WI38 (cell line): ENCODE data around the gene SLX4IP.

Experiments used
- H3K4me3 ChIP-seq: 2 replicates; pipeline ENCODE4 v1.5.1; 2011; ENCODE audit warnings: low read depth, mild to moderate bottlenecking, control low read depth, low read length
- CTCF ChIP-seq: IDR thresholded peaks from 2 replicates; pipeline ENCODE4 v1.5.1; 2012; ENCODE audit warnings: low read depth, mild to moderate bottlenecking, control low read depth, low read length

SLX4IP gene

DNA sequence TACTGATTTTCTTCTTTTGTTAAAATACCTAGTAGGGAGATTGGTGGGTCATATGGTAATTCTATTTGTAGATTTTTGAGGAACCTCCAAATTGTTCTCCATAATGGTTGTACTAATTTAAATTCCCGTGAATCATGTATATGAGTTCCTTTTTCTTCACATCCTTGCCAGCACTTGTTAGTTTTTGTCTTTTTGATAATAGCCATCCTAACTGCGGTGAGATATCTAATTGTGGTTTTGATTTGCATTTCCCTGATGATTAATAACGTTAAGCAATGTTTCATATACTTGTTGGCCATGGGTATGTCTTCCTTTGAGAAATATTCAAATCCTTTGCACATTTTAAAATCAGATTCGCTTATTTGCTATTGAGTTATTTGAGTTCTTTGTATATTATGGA is 127.8 kb downstream of the SLX4IP start:
- no peak overlapping the region for H3K4me3 ChIP-seq
- no peak for TF ChIP-seq CTCF

DNA sequence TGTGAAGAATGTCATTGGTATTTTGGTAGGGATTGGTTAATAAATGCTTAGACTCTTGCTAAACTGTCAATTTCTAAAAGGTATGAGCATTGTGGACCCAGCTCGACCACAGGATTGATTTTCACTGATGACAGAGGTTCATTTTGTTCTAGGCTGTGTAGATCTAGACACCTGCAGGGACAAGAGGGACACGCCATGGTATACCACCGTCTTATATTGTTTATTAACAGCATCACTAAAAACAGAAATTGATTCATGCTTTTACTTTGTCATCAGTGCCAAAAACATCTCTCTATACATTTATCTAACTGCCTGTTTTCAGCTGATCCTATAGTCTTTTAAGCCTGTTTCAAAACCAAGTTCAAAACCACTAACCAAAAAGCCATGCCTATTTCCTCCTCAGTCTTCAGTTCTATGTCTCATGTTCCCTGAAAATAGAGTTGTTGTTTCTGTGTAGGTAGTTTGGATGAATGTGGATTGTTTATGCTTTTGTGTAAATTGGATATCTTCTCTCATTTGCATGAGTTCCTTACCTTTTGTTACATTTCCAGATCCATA is 128.9 kb downstream of the SLX4IP start:
- H3K4me3 ChIP-seq = no peak overlapping the region
- TF ChIP-seq CTCF = no peak

- TF ChIP-seq CTCF = no peak
- no peak overlapping the region for H3K4me3 ChIP-seq
Observed at GRCh38 chr20:10565191-10565921, 130.3 kb downstream of the SLX4IP start.

DNA sequence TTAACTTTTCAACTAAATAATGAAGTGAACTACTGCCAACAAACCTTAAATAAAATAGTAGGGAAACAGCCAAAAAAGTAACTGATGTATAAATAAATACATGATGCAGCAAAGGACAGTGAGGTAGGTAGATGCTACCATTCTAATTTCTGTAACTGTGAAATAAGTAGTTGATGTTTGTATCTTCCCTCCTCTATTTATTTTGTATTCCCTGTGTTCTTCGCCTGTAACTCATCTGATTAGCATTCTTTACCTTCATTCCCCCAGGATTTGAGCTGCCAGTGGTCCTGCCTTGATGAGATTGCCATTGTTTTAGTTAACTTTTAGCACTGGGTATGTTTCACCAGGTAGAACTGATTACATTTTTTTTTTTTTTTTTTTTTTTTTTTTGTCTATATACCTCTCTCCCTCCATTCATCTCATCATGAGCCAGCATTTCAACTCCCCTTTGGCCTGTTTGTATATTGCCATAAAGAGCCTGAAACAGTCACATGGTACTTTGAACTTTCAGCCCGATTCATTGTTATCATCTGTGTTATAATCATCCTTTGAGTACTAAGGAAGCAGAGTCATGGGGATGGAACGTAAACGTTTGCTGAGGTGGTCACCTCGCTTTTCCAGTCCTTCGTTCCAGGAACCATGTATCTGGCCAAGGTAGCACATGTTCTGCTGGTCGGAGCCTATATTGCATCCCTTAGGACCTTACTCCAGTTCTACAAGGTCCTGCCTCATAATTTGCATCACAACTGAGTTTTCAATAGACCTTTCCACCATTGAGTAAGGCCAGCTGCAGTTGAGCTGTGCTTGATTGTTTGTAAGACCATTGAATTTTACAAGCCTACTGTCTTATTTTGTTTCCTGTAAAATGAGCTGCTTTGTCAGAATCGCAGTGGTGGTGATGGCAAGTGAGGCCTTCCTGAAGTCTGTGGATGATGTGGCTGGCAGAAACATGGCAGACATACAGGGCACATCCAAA is 131.1 kb downstream of the SLX4IP start:
- TF ChIP-seq CTCF = no peak

GRCh38 chr20:10568032-10568431 is 132.9 kb downstream of the SLX4IP start:
- no peak for TF ChIP-seq CTCF
- no peak overlapping the region for H3K4me3 ChIP-seq

More for the DNA sequence above, 131.1 kb downstream of the SLX4IP start:
- no peak overlapping the region for H3K4me3 ChIP-seq

DNA sequence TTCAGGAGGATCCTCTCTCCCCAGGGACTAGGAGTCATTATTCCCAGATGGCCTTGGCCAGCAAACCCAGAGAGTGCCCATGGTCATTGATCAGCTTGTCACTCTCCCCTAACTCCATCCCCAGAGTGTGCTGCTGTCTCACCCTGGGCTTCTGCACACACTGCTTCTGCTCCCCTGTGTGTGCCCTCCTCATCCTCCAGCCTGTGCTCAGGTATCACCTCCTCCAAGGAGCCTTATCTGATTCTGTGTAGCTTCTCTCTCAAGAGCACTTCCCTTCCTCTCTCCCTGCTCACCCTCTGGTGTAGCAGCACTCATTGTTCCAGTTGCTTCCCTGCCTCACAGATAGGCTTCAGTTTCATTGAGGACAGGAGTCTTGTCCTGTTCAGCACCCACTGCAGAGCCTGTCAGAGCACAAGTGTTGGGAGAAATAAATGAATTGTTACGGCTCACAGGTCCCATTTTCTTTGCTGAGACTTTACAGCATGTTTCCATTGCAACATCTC is 136.3 kb downstream of the SLX4IP start:
- no peak for TF ChIP-seq CTCF
- H3K4me3 ChIP-seq = no peak overlapping the region
